H1 (cell line): ENCODE data around the gene MORN5. TPM values are rescaled to one million over a fixed set of nuclear protein-coding genes. Genes with fewer than 3 reads are reported as not detected.

Experiments used
- BACH1 ChIP-seq: IDR thresholded peaks from 2 replicates; pipeline ENCODE4 v1.6.1; 2012; ENCODE audit warnings: low read length, improper control_type of control experiment
- BCL11A ChIP-seq, 2 experiments: IDR thresholded peaks; one replicate each; pipeline ENCODE4 v1.6.1; 2011; ENCODE audit warnings: low read depth in 2 of 2, low read length in 2 of 2, mild to moderate bottlenecking in 2 of 2
- CHD7 ChIP-seq: fragments of 300-600 bp; sonication (generic); IDR thresholded peaks from 2 replicates; pipeline ENCODE4 v1.7.1; 2012; ENCODE audit warnings: low read length, moderate library complexity, mild to moderate bottlenecking, inconsistent platforms; ENCODE audit not compliant: insufficient replicate concordance
- RBBP5 ChIP-seq: IDR thresholded peaks from 2 replicates; pipeline ENCODE4 v1.7.1; 2012; ENCODE audit warnings: low read depth, mild to moderate bottlenecking, inconsistent platforms, low read length, moderate library complexity, borderline replicate concordance
- RXRA ChIP-seq: IDR thresholded peaks from 2 replicates; pipeline ENCODE4 v1.6.1; 2011; ENCODE audit warnings: low read depth, mild to moderate bottlenecking, low read length, moderate library complexity; ENCODE audit not compliant: insufficient read depth
- SRF ChIP-seq: IDR thresholded peaks from 2 replicates; pipeline ENCODE4 v1.6.1; 2011; ENCODE audit warnings: mild to moderate bottlenecking, low read depth, low read length, moderate library complexity
- polyA plus RNA-seq, 7 experiments: library from polyadenylated mRNA; depleted of rRNA in 3 of 7; stranded (reverse) in 5 of 7; unstranded in 2 of 7; fragments of >200 nt in 5 of 7; fragments of 200-250 nt in 2 of 7; gene quantifications; 1 replicate in 5 of 7; 2 replicates in 1 of 7; 4 replicates in 1 of 7; pipeline versions ENCODE4 v1.2.1 to v1.2.3, GENCODE V29; 2011 to 2013; ENCODE audit warnings: missing spikeins in 2 of 7, mixed read lengths in 2 of 7
- total RNA-seq: library from RNA; stranded (reverse); fragmentation: NEBNext Ultra II Directional; extraction: Animal tissue kit (Norgen Biotek cat#: 25700); gene quantifications from 2 replicates; pipeline ENCODE4 v1.2.1, GENCODE V29; 2021

MORN5 gene
- total and polyA plus RNA-seq, 2 of the 8 experiments (the other 6 are each of a cell fraction or from before 2014, with no cell fraction given): not detected

- TF ChIP-seq CHD7 (no peak), BACH1 (no peak), BCL11A (IDR thresholded peaks at IDR 0.05; ENCODE audit: low read depth in 2 of 2, low read length in 2 of 2) (no peak), RXRA (no peak), RBBP5 (no peak), SRF (no peak)
These were observed 26.3 kb upstream of the MORN5 start (continued) for GRCh38 chr9:122133263-122133983.
